Loucy (cell line): ENCODE measurements around the gene SORCS1.
A peak's percentile ranks its signal among the peaks of the same experiment; 100 is the strongest.

ENCODE experiments used
- H2AFZ ChIP-seq: fragments of 200-600 bp; sonication (generic); 2 replicates; pipeline ENCODE4 v1.6.0; 2016; ENCODE audit warnings: antibody characterized with exemption, mild to moderate bottlenecking, low read length, moderate library complexity
- H3F3A ChIP-seq: fragments of 200-600 bp; 2 replicates; pipeline ENCODE4 v1.6.0; 2016; ENCODE audit warnings: antibody characterized with exemption, low read depth, mild to moderate bottlenecking
- H3K27me3 ChIP-seq: fragments of 200-600 bp; sonication (generic); 2 replicates; pipeline ENCODE4 v1.6.1; 2014; ENCODE audit warnings: low read length, mild to moderate bottlenecking; ENCODE audit not compliant: insufficient read depth, poor library complexity, severe bottlenecking
- H3K36me3 ChIP-seq: fragments of 200-600 bp; sonication (generic); 2 replicates; pipeline ENCODE4 v1.6.1; 2016; ENCODE audit warnings: low read length; ENCODE audit not compliant: insufficient read depth
- H3K4me1 ChIP-seq: fragments of 200-600 bp; sonication (generic); 2 replicates; pipeline ENCODE4 v1.5.1; 2014; ENCODE audit warnings: low read length, mild to moderate bottlenecking; ENCODE audit not compliant: insufficient read depth, poor library complexity, severe bottlenecking
- H3K4me2 ChIP-seq: fragments of 200-600 bp; sonication (generic); 2 replicates; pipeline ENCODE4 v1.6.0; 2014; ENCODE audit warnings: antibody characterized with exemption, low read length, low read depth, mild to moderate bottlenecking; ENCODE audit not compliant: poor library complexity, severe bottlenecking
- H3K4me3 ChIP-seq: fragments of 200-600 bp; sonication (generic); 2 replicates; pipeline ENCODE4 v1.5.1; 2014; ENCODE audit warnings: low read length, mild to moderate bottlenecking, mixed read lengths; ENCODE audit not compliant: poor library complexity, severe bottlenecking
- H3K79me2 ChIP-seq: fragments of 200-600 bp; sonication (generic); 2 replicates; pipeline ENCODE4 v1.6.1; 2014; ENCODE audit warnings: low read length; ENCODE audit not compliant: insufficient read depth
- H3K9ac ChIP-seq: fragments of 200-600 bp; sonication (generic); 2 replicates; pipeline ENCODE4 v1.6.0; 2014; ENCODE audit warnings: mild to moderate bottlenecking, low read depth, low read length, moderate library complexity; ENCODE audit not compliant: poor library complexity, severe bottlenecking
- H3K9me2 ChIP-seq: fragments of 200-600 bp; sonication (generic); replicated peaks from 2 replicates; pipeline ENCODE4 v1.6.1; 2016; ENCODE audit warnings: low read depth, low read length, mixed read lengths
- H3K9me3 ChIP-seq: fragments of 200-600 bp; sonication (generic); 2 replicates; pipeline ENCODE4 v1.6.1; 2014; ENCODE audit warnings: mild to moderate bottlenecking, antibody characterized with exemption, low read length, low read depth; ENCODE audit not compliant: insufficient read depth
- H4K20me1 ChIP-seq: fragments of 200-600 bp; sonication (generic); 2 replicates; pipeline ENCODE4 v1.6.0; 2014; ENCODE audit warnings: antibody characterized with exemption, low read length, mild to moderate bottlenecking; ENCODE audit not compliant: insufficient read depth, poor library complexity, severe bottlenecking
- CTCF ChIP-seq: fragments of 200-600 bp; sonication (generic); conservative IDR thresholded peaks from 2 replicates; pipeline ENCODE4 v1.5.1; 2014; ENCODE audit warnings: mild to moderate bottlenecking, antibody characterized with exemption, low read length
- EZH2phosphoT487 ChIP-seq: fragments of 200-600 bp; IDR thresholded peaks from 2 replicates; pipeline ENCODE4 v1.6.1; 2018; ENCODE audit warnings: antibody characterized with exemption, mild to moderate bottlenecking, moderate library complexity, borderline replicate concordance

SORCS1 gene

GRCh38 chr10:107081644-107082043 is 82.9 kb downstream of the SORCS1 start:
- Histone ChIP-seq H3K36me3 (no peaks in the 10 kb centered on the region), H3K4me3 (peak overlapping the region; percentile 9), H4K20me1 (no peaks in the 10 kb centered on the region), H2AFZ (peak overlapping the region; percentile 77), H3K9me3 (no peaks in the 10 kb centered on the region), H3K9ac (no peak overlapping the region), H3K27me3 (no peaks in the 10 kb centered on the region), H3K4me1 (peaks cover 13% of the 10 kb centered on the region), H3F3A (no peaks in the 10 kb centered on the region), H3K9me2 (no peaks in the 10 kb centered on the region), H3K79me2 (no peaks in the 10 kb centered on the region), H3K4me2 (peak overlapping the region; percentile 39)
- TF ChIP-seq CTCF: no peak

GRCh38 chr10:107075117-107075516 is 89.4 kb downstream of the SORCS1 start:
- Histone ChIP-seq H3K79me2 (no peaks in the 10 kb centered on the region), H3K4me1 (no peaks in the 10 kb centered on the region), H4K20me1 (no peaks in the 10 kb centered on the region), H3K27me3 (no peaks in the 10 kb centered on the region), H3K4me2 (no peak overlapping the region), H3K36me3 (no peaks in the 10 kb centered on the region), H3F3A (no peaks in the 10 kb centered on the region), H3K9ac (no peak overlapping the region), H3K4me3 (no peak overlapping the region), H3K9me3 (no peaks in the 10 kb centered on the region), H2AFZ (no peak overlapping the region), H3K9me2 (no peaks in the 10 kb centered on the region)
- TF ChIP-seq CTCF: no peak
- TF ChIP-seq EZH2phosphoT487: no peak

- H3K4me3 ChIP-seq: no peak overlapping the region
- H3K36me3 ChIP-seq: no peaks in the 10 kb centered on the region
- no peaks in the 10 kb centered on the region for H3K9me2 ChIP-seq
- no peak overlapping the region for H2AFZ ChIP-seq
- no peaks in the 10 kb centered on the region for H3K9me3 ChIP-seq
- no peak overlapping the region for H3K9ac ChIP-seq
- H4K20me1 ChIP-seq: no peaks in the 10 kb centered on the region
- H3K4me2 ChIP-seq: no peak overlapping the region
- no peaks in the 10 kb centered on the region for H3F3A ChIP-seq
- TF ChIP-seq CTCF (no peak), EZH2phosphoT487 (no peak)
- no peaks in the 10 kb centered on the region for H3K27me3 ChIP-seq
- no peaks in the 10 kb centered on the region for H3K4me1 ChIP-seq
- no peaks in the 10 kb centered on the region for H3K79me2 ChIP-seq
These were observed 91.7 kb downstream of the SORCS1 start for GRCh38 chr10:107072786-107073185.
